Keratinocyte (primary cell): ENCODE measurements around the gene STK24. TPM values are rescaled to one million over a fixed set of nuclear protein-coding genes. Genes with fewer than 3 reads are reported as not detected.

ENCODE experiments used
- DNase-seq: peaks from one replicate; pipeline ENCODE4 v3.0.0-alpha.2; 2011; ENCODE audit warnings: low read depth, missing footprints, low spot score
- FAIRE-seq: peaks from 2 replicates; lab custom pipeline; 2011; peaks lifted over from hg19 to GRCh38; lab: Jason Lieb, UNC
- H2AFZ ChIP-seq: 2 replicates; pipeline ENCODE4 v1.6.0; 2012; ENCODE audit warnings: low read length, control low read depth, inconsistent platforms; ENCODE audit not compliant: control insufficient read depth
- H3K27ac ChIP-seq: 2 replicates; pipeline ENCODE4 v1.5.1; 2011; ENCODE audit warnings: low read length; ENCODE audit not compliant: control insufficient read depth, insufficient read depth
- H3K27me3 ChIP-seq: 3 replicates; pipeline ENCODE4 v1.6.0; 2011; ENCODE audit warnings: low read length; ENCODE audit not compliant: control insufficient read depth, insufficient read depth; ENCODE audit errors: extremely low read depth
- H3K36me3 ChIP-seq, 2 experiments: 2 replicates in 1 of 2; 3 replicates in 1 of 2; pipeline ENCODE4 v1.5.1; 2011; ENCODE audit warnings: low read length in 2 of 2, mild to moderate bottlenecking in 1 of 2; ENCODE audit not compliant: control insufficient read depth in 2 of 2, insufficient read depth in 2 of 2; ENCODE audit errors: extremely low read depth in 1 of 2
- H3K4me1 ChIP-seq: 3 replicates; pipeline ENCODE4 v1.5.1; 2011; ENCODE audit warnings: low read length; ENCODE audit not compliant: control insufficient read depth, insufficient read depth; ENCODE audit errors: extremely low read depth
- H3K4me2 ChIP-seq: 3 replicates; pipeline ENCODE4 v1.6.0; 2011; ENCODE audit warnings: low read depth, low read length; ENCODE audit not compliant: control insufficient read depth, insufficient read depth; ENCODE audit errors: extremely low read depth
- H3K4me3 ChIP-seq, 3 experiments: fragments of 200-600 bp in 1 of 3; sonication (generic) in 1 of 3; 2 replicates in 2 of 3; 3 replicates in 1 of 3; pipeline ENCODE4 v1.5.1; 2011 to 2016; ENCODE audit warnings: low read length in 3 of 3, mild to moderate bottlenecking in 3 of 3, control low read depth in 2 of 3, inconsistent platforms in 1 of 3, low read depth in 1 of 3, mixed read lengths in 1 of 3, mixed run types in 1 of 3, moderate library complexity in 1 of 3; ENCODE audit not compliant: control insufficient read depth in 2 of 3, insufficient read depth in 2 of 3; ENCODE audit errors: extremely low read depth in 1 of 3
- H3K79me2 ChIP-seq: 2 replicates; pipeline ENCODE4 v1.6.0; 2012; ENCODE audit warnings: low read length; ENCODE audit not compliant: control insufficient read depth, insufficient read depth
- H3K9ac ChIP-seq: 3 replicates; pipeline ENCODE4 v1.6.0; 2011; ENCODE audit warnings: low read length; ENCODE audit not compliant: control insufficient read depth, insufficient read depth; ENCODE audit errors: extremely low read depth
- H3K9me1 ChIP-seq: 3 replicates; pipeline ENCODE4 v1.6.0; 2011; ENCODE audit warnings: low read length; ENCODE audit not compliant: control insufficient read depth, insufficient read depth; ENCODE audit errors: extremely low read depth
- H3K9me3 ChIP-seq: 2 replicates; pipeline ENCODE4 v1.5.1; 2012; ENCODE audit warnings: low read depth, low read length; ENCODE audit not compliant: control insufficient read depth
- H4K20me1 ChIP-seq: 3 replicates; pipeline ENCODE4 v1.6.0; 2011; ENCODE audit warnings: low read length; ENCODE audit not compliant: control insufficient read depth, insufficient read depth; ENCODE audit errors: extremely low read depth
- CTCF ChIP-seq, 3 experiments: IDR thresholded peaks in 1 of 3; conservative IDR thresholded peaks in 1 of 3; optimal IDR thresholded peaks in 1 of 3; 2 replicates in 2 of 3; 3 replicates in 1 of 3; pipeline versions ENCODE3 to v1.5.1; 2011; ENCODE audit warnings: low read length in 3 of 3, mild to moderate bottlenecking in 3 of 3, moderate library complexity in 2 of 3, control low read depth in 1 of 3, inconsistent platforms in 1 of 3; ENCODE audit not compliant: insufficient read depth in 2 of 3; ENCODE audit errors: extremely low read depth in 1 of 3
- EZH2 ChIP-seq: IDR thresholded peaks from one replicate; pipeline ENCODE4 v1.6.1; 2012; ENCODE audit warnings: inconsistent platforms, mild to moderate bottlenecking, low read length, moderate library complexity
- dilution Hi-C: fragments of 300-500 bp; cut with MboI; formaldehyde crosslinking; loops from one replicate; pipeline ENCODE4 v1.7.0; 2020; ENCODE audit warnings: low sequenced_read_pairs; ENCODE audit not compliant: extremely low pct_ligation_motif_present
- polyA plus RNA-seq, 5 experiments: library from polyadenylated mRNA; depleted of rRNA in 3 of 5; stranded (reverse) in 3 of 5; stranded (forward) in 1 of 5; unstranded in 1 of 5; fragments of >200 nt; gene quantifications; 1 replicate in 1 of 5; 2 replicates in 3 of 5; 3 replicates in 1 of 5; pipeline versions ENCODE4 v1.2.1 to v1.2.3, GENCODE V29; 2011 to 2012; ENCODE audit warnings: missing spikeins in 2 of 5, low read depth in 1 of 5, low replicate concordance in 1 of 5

The STK24 gene
- polyA plus RNA-seq, 1 donor (not counting 4 experiments of a cell fraction or from before 2014, with no cell fraction given), result 81.6 TPM

- Histone ChIP-seq H3K27ac (no peak overlapping the region), H3K9me1 (no peaks in the 10 kb centered on the region), H3K27me3 (no peaks in the 10 kb centered on the region), H3K9me3 (no peaks in the 10 kb centered on the region), H3K4me1 (peaks cover 49% of the 10 kb centered on the region), H3K4me3 (no peak overlapping the region), H2AFZ (no peak overlapping the region), H3K79me2 (peaks cover 2% of the 10 kb centered on the region), H4K20me1 (no peaks in the 10 kb centered on the region), H3K9ac (no peak overlapping the region), H3K36me3 (no peaks in the 10 kb centered on the region), H3K4me2 (no peak overlapping the region)
- no peak for FAIRE-seq
- TF ChIP-seq EZH2, result no peak
- no peak for TF ChIP-seq CTCF (optimal IDR thresholded peaks at IDR 0.05 in 1 of 3, IDR thresholded peaks at IDR 0.05 in 1 of 3, conservative IDR thresholded peaks at IDR 0.05 in 1 of 3; ENCODE audit: extremely low read depth in 1 of 3, insufficient read depth in 2 of 3, low read length in 3 of 3)
- no peak for DNase-seq
- dilution Hi-C loops, result no loop called here
Measured at GRCh38 chr13:98581381-98581780, 4.5 kb upstream of the STK24 start.

- Histone ChIP-seq H3K4me2 (no peak overlapping the region), H3K4me1 (peaks cover 45% of the 10 kb centered on the region), H3K27me3 (no peaks in the 10 kb centered on the region), H3K9ac (no peak overlapping the region), H3K9me1 (no peaks in the 10 kb centered on the region), H4K20me1 (peaks cover 5% of the 10 kb centered on the region), H3K4me3 (no peak overlapping the region), H3K36me3 (no peaks in the 10 kb centered on the region), H3K27ac (no peak overlapping the region), H3K9me3 (no peaks in the 10 kb centered on the region), H3K79me2 (peaks cover 11% of the 10 kb centered on the region), H2AFZ (no peak overlapping the region)
- FAIRE-seq (no peak), DNase-seq (no peak)
- dilution Hi-C loops, result no loop called here
- TF ChIP-seq EZH2, result no peak
Measured at GRCh38 chr13:98580420-98580819, 3.5 kb upstream of the STK24 start.

DNA sequence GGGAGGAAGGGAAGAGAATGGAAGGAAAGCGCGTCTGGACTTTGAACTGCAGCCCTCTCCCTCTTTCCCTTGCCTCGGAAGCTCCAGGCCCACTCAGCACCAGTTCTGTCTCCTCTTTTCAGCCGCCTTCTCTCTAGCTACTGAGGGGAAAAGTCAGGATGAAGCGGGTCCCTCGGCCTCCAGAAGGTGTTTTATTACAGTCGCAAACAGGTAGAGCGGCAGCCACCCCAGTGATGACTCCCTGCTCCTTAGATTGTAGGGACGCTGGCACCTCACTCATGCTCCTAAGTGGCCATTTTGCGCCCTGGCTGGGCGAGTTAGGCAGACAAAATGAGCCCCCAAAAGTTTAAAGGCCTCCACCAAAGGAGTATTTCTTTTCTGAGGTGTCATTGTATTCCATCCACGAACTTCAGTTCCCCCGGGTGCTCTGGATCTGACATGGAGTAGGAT, 954 bp upstream of the STK24 start:
- Histone ChIP-seq H3K27ac (peak overlapping the region; percentile 91), H3K27me3 (no peaks in the 10 kb centered on the region), H2AFZ (peak overlapping the region; percentile 37), H3K4me1 (peaks cover 35% of the 10 kb centered on the region), H3K4me2 (peak overlapping the region; percentile 92), H3K9ac (peak overlapping the region; percentile 89), H3K36me3 (peaks cover 0 to 6% of the 10 kb centered on the region in 2 experiments), H3K9me1 (no peaks in the 10 kb centered on the region), H3K9me3 (no peaks in the 10 kb centered on the region), H3K79me2 (peaks cover 37% of the 10 kb centered on the region), H4K20me1 (peaks cover 13% of the 10 kb centered on the region), H3K4me3 (peak overlapping the region; percentile 46 to 88 (median 67))
- FAIRE-seq (no peak), DNase-seq (no peak)
- dilution Hi-C loops, result no loop called here
- TF ChIP-seq CTCF (optimal IDR thresholded peaks at IDR 0.05 in 1 of 3, IDR thresholded peaks at IDR 0.05 in 1 of 3, conservative IDR thresholded peaks at IDR 0.05 in 1 of 3; ENCODE audit: extremely low read depth in 1 of 3, insufficient read depth in 2 of 3, low read length in 3 of 3) (no peak), EZH2 (no peak)
